B cell (primary cell): ENCODE measurements around the gene SUGCT. TPM values are rescaled to one million over a fixed set of nuclear protein-coding genes. Genes with fewer than 3 reads are reported as not detected.

Source experiments
- ATAC-seq: fragments of 200-7000 bp; cut with Tn5 transposase; one replicate; pipeline ENCODE4 v1.10.0; 2021; ENCODE audit warnings: low read depth, mild to moderate bottlenecking, moderate number of reproducible peaks, moderate library complexity
- CTCF ChIA-PET: fragments of 350-600 bp; sonication (Branson Sonifier 250); formaldehyde crosslinking; loops from one replicate; lab custom pipeline; 2021; ENCODE audit warnings: antibody characterized with exemption, inconsistent platforms; lab: Charles Lee
- POLR2A ChIA-PET: fragments of 350-600 bp; sonication (Branson Sonifier 250); formaldehyde crosslinking; loops from one replicate; lab custom pipeline; 2021; ENCODE audit warnings: antibody characterized with exemption; lab: Charles Lee
- DNase-seq: peaks from one replicate; pipeline ENCODE4 v3.0.0; 2013
- H2AFZ ChIP-seq: 2 replicates; pipeline ENCODE4 v1.6.1; 2012; ENCODE audit warnings: mild to moderate bottlenecking, low read depth, low read length; ENCODE audit not compliant: insufficient read depth, poor library complexity, severe bottlenecking
- H3K27ac ChIP-seq, 2 donors: 1 replicate in 1 of 2; 2 replicates in 1 of 2; pipeline ENCODE4 v1.5.1; 2012 to 2013; ENCODE audit warnings: low read length in 2 of 2, mild to moderate bottlenecking in 2 of 2, moderate library complexity in 1 of 2
- H3K27me3 ChIP-seq, 4 experiments: fragments of 200-600 bp in 1 of 4; sonication (generic) in 1 of 4; replicated peaks in 1 of 4; 1 replicate in 2 of 4; 2 replicates in 2 of 4; pipeline versions ENCODE4 v1.6.1 to v1.7.0; 2013 to 2016; ENCODE audit warnings: low read length in 3 of 4, mild to moderate bottlenecking in 2 of 4, mixed read lengths in 1 of 4, moderate library complexity in 1 of 4; ENCODE audit not compliant: insufficient read depth in 4 of 4, control insufficient read depth in 3 of 4; ENCODE audit errors: control extremely low read depth in 1 of 4
- H3K36me3 ChIP-seq, 2 experiments: replicated peaks in 1 of 2; 1 replicate in 1 of 2; 2 replicates in 1 of 2; pipeline versions ENCODE4 v1.6.1 to v1.7.1; 2013; ENCODE audit warnings: low read length in 1 of 2; ENCODE audit not compliant: insufficient read depth in 2 of 2, control insufficient read depth in 1 of 2; ENCODE audit errors: control extremely low read depth in 1 of 2, extremely low read depth in 1 of 2
- H3K4me1 ChIP-seq, 2 donors: fragments of 200-600 bp in 1 of 2; sonication (generic) in 1 of 2; 1 replicate in 1 of 2; 2 replicates in 1 of 2; pipeline versions ENCODE4 v1.5.1 to v1.6.1; 2013 to 2017; ENCODE audit warnings: low read length in 2 of 2; ENCODE audit not compliant: control insufficient read depth in 2 of 2, insufficient read depth in 2 of 2
- H3K4me2 ChIP-seq: replicated peaks from 2 replicates; pipeline ENCODE3; 2012; ENCODE audit warnings: mild to moderate bottlenecking, low read depth, low read length; ENCODE audit not compliant: poor library complexity, severe bottlenecking
- H3K4me3 ChIP-seq, 5 experiments: fragments of 200-600 bp in 1 of 5; sonication (generic) in 1 of 5; 1 replicate in 3 of 5; 2 replicates in 2 of 5; pipeline versions ENCODE4 v1.5.1 to v1.7.0; 2011 to 2016; ENCODE audit warnings: low read length in 4 of 5, mild to moderate bottlenecking in 4 of 5, low read depth in 2 of 5, control low read depth in 1 of 5, moderate library complexity in 1 of 5; ENCODE audit not compliant: insufficient read depth in 1 of 5; ENCODE audit errors: control extremely low read depth in 1 of 5, extremely low read depth in 1 of 5
- H3K79me2 ChIP-seq: fragments of 200-600 bp; sonication (generic); one replicate; pipeline ENCODE4 v1.6.0; 2016; ENCODE audit warnings: low read length; ENCODE audit not compliant: control insufficient read depth, insufficient read depth
- H3K9ac ChIP-seq: fragments of 200-600 bp; sonication (generic); 2 replicates; pipeline ENCODE4 v1.6.1; 2017; ENCODE audit warnings: mild to moderate bottlenecking, low read length, moderate library complexity
- H3K9me3 ChIP-seq, 3 donors: one replicate each; pipeline versions ENCODE4 v1.6.1 to v1.7.1; 2013; ENCODE audit warnings: low read length in 2 of 3; ENCODE audit not compliant: control insufficient read depth in 2 of 3, insufficient read depth in 1 of 3; ENCODE audit errors: control extremely low read depth in 1 of 3
- H4K20me1 ChIP-seq: 2 replicates; pipeline ENCODE4 v1.6.0; 2012; ENCODE audit warnings: mild to moderate bottlenecking, low read length; ENCODE audit not compliant: insufficient read depth, control insufficient read depth, poor library complexity, severe bottlenecking
- H3K27ac Mint-ChIP-seq: one replicate; pipeline ENCODE4 v1.8.0; 2021; ENCODE audit warnings: mixed read lengths
- H3K27me3 Mint-ChIP-seq: one replicate; pipeline ENCODE4 v1.8.0; 2021; ENCODE audit warnings: mixed read lengths
- H3K4me1 Mint-ChIP-seq: one replicate; pipeline ENCODE4 v1.8.0; 2021; ENCODE audit warnings: mixed read lengths
- H3K4me3 Mint-ChIP-seq: one replicate; pipeline ENCODE4 v1.8.0; 2021; ENCODE audit warnings: mixed read lengths
- H3K9me3 Mint-ChIP-seq: one replicate; pipeline ENCODE4 v1.8.0; 2022; ENCODE audit warnings: mixed read lengths; ENCODE audit not compliant: insufficient read depth
- EZH2 ChIP-seq: IDR thresholded peaks from 2 replicates; pipeline ENCODE4 v1.6.1; 2012; ENCODE audit warnings: borderline replicate concordance, low read depth, mild to moderate bottlenecking, moderate library complexity, low read length; ENCODE audit not compliant: insufficient read depth, poor library complexity, severe bottlenecking
- WGBS: methylation state at CpG from one replicate; pipeline ENCODE4 v1.1.5; 2013; ENCODE audit warnings: missing lambda C conversion rate; ENCODE audit not compliant: insufficient coverage; 5-methylcytosine and 5-hydroxymethylcytosine counted together
- intact Hi-C: fragments of 100-400 bp; cut with micrococcal nuclease; formaldehyde crosslinking; loops from one replicate; pipeline ENCODE4 v1.10.0; 2022
- polyA plus RNA-seq: library from polyadenylated mRNA; depleted of rRNA; stranded (reverse); fragments of >200 nt; gene quantifications from 2 replicates; pipeline ENCODE4 v1.2.3, GENCODE V29; 2012
- total RNA-seq, 2 donors: library from RNA; stranded (reverse); fragments of 120-200 nt in 1 of 2; gene quantifications; 1 replicate in 1 of 2; 2 replicates in 1 of 2; pipeline versions ENCODE4 v1.2.3 to v1.2.4, GENCODE V29; 2013 to 2022
- TF ChIP-seq, protein P1 (sequence below): fragments of 200-600 bp; IDR thresholded peaks from one replicate; pipeline ENCODE4 v1.8.0; 2022; ENCODE audit warnings: antibody characterized with exemption, mild to moderate bottlenecking

The SUGCT gene
- total and polyA plus RNA-seq, 2 donors (not counting 1 experiment from before 2014, with no cell fraction given), result 0.19 to 0.86 TPM

- no peak for ATAC-seq
Observed at GRCh38 chr7:40507166-40507565, 372.4 kb downstream of the SUGCT start.

GRCh38 chr7:40509287-40509996 is 374.6 kb downstream of the SUGCT start:
- Mint-ChIP-seq H3K27me3 (peaks cover 3% of the 10 kb centered on the region), H3K27ac (no peak overlapping the region), H3K4me1 (no peaks in the 10 kb centered on the region), H3K4me3 (no peak overlapping the region), H3K9me3 (peaks cover 5% of the 10 kb centered on the region)
- no peaks in the 10 kb centered on the region for H3K9me3 ChIP-seq
- no peaks in the 10 kb centered on the region for H3K36me3 ChIP-seq
- no peaks in the 10 kb centered on the region for H4K20me1 ChIP-seq
- no CpG with 5 or more reads among the region's 4 CpGs for WGBS
- CTCF ChIA-PET, result no interaction called here
- no peak overlapping the region for H3K4me3 ChIP-seq
- intact Hi-C loops, result no loop called here
- DNase-seq (no peak), ATAC-seq (no peak)
- no peak overlapping the region for H3K9ac ChIP-seq
- POLR2A ChIA-PET, result no interaction called here
- no peak overlapping the region for H3K27ac ChIP-seq
- no peaks in the 10 kb centered on the region for H3K27me3 ChIP-seq
- no peaks in the 10 kb centered on the region for H3K4me1 ChIP-seq
- no peak overlapping the region for H2AFZ ChIP-seq
- TF ChIP-seq, protein P1, sequence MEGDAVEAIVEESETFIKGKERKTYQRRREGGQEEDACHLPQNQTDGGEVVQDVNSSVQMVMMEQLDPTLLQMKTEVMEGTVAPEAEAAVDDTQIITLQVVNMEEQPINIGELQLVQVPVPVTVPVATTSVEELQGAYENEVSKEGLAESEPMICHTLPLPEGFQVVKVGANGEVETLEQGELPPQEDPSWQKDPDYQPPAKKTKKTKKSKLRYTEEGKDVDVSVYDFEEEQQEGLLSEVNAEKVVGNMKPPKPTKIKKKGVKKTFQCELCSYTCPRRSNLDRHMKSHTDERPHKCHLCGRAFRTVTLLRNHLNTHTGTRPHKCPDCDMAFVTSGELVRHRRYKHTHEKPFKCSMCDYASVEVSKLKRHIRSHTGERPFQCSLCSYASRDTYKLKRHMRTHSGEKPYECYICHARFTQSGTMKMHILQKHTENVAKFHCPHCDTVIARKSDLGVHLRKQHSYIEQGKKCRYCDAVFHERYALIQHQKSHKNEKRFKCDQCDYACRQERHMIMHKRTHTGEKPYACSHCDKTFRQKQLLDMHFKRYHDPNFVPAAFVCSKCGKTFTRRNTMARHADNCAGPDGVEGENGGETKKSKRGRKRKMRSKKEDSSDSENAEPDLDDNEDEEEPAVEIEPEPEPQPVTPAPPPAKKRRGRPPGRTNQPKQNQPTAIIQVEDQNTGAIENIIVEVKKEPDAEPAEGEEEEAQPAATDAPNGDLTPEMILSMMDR, result no peak
- TF ChIP-seq EZH2, result no peak
- no peaks in the 10 kb centered on the region for H3K79me2 ChIP-seq
- H3K4me2 ChIP-seq, result no peak overlapping the region

More at GRCh38 chr7:40507166-40507565, 372.4 kb downstream of the SUGCT start:
- Mint-ChIP-seq H3K4me1 (no peaks in the 10 kb centered on the region), H3K9me3 (peaks cover 5% of the 10 kb centered on the region), H3K4me3 (no peak overlapping the region), H3K27ac (no peak overlapping the region), H3K27me3 (no peaks in the 10 kb centered on the region)
- H3K4me3 ChIP-seq, result no peak overlapping the region
- CTCF ChIA-PET, result interaction anchor here (0.7 kb wide), 1 partner anchor 1198 kb away, joined by 3 read pairs; no protein-coding TSS in a partner anchor
- H2AFZ ChIP-seq, result no peak overlapping the region
- no peak for DNase-seq
- no peaks in the 10 kb centered on the region for H3K4me1 ChIP-seq
- no peaks in the 10 kb centered on the region for H3K36me3 ChIP-seq
- H3K27me3 ChIP-seq, result no peaks in the 10 kb centered on the region
- H3K79me2 ChIP-seq, result no peaks in the 10 kb centered on the region
- no peak overlapping the region for H3K4me2 ChIP-seq
- H4K20me1 ChIP-seq, result no peaks in the 10 kb centered on the region
- POLR2A ChIA-PET, result no interaction called here
- WGBS, result no CpG with 5 or more reads among the region's 6 CpGs
- no peak overlapping the region for H3K9ac ChIP-seq
- intact Hi-C loops, result no loop called here
- TF ChIP-seq, protein P1, result no peak
- TF ChIP-seq EZH2, result no peak
- H3K9me3 ChIP-seq, result no peaks in the 10 kb centered on the region
- H3K27ac ChIP-seq, result no peak overlapping the region
